NCI-H2029 treated with DMSO at 0.1 percent for 48 hours (cell line): Measurements from ENCODE around the gene HAO1.
"Not testable (repeated sequence)": the region's sequence is repeated elsewhere in the genome, so short reads cannot be mapped to it uniquely, and the experiment has no call there.

Experiments used
- DNase-seq: peaks from one replicate; lab custom pipeline; 2025; lab: John Stamatoyannopoulos, UW

The HAO1 gene

DNA sequence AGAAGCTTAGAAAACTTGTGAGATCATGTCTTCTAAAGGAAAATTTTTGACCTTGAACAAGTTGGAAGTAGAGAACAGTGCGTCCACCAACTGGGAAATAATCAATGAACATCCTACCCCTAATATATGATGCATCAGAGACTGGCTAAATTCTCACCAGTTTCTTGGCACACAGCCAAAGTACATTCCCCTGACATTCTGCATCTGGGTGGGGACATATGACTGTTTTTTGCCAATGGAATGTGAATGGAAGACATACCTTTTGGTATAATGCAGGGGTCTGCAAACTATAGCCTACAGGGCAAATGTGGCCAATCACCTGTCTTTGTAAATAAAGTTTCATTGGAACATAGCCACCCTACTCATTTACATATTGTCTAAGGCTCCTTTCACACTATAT, 84.7 kb downstream of the HAO1 start:
- no peak for DNase-seq

DNA sequence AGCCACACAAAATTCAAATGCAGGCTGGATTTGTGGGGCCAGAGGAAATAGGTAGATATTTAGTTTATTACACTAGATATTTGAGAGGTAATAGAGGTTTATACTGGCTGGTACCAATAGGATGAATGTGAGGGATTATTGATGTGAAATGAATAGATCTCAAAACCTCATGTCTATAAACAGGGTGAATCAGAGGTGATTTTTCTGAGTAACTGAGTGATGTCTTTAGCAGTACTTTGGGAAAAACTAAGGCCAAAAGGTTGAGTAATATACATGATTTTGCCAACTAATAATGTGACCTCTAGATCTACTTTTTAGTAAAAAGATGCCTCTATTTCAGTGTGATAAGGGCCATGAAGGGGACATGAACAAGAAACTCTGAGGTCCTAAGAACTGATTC, 86.8 kb downstream of the HAO1 start:
- no peak for DNase-seq

- DNase-seq = no peak
Measured at GRCh38 chr20:7850775-7851490, 89.3 kb downstream of the HAO1 start.

- DNase-seq = no peak
Measured at GRCh38 chr20:7849675-7850074, 90.6 kb downstream of the HAO1 start.

- no peak for DNase-seq
Measured at GRCh38 chr20:7848351-7848750, 91.9 kb downstream of the HAO1 start.

- no peak for DNase-seq
Measured at GRCh38 chr20:7843613-7844012, 96.6 kb downstream of the HAO1 start.

GRCh38 chr20:7841971-7842310, 98.3 kb downstream of the HAO1 start:
- DNase-seq = no peak

DNA sequence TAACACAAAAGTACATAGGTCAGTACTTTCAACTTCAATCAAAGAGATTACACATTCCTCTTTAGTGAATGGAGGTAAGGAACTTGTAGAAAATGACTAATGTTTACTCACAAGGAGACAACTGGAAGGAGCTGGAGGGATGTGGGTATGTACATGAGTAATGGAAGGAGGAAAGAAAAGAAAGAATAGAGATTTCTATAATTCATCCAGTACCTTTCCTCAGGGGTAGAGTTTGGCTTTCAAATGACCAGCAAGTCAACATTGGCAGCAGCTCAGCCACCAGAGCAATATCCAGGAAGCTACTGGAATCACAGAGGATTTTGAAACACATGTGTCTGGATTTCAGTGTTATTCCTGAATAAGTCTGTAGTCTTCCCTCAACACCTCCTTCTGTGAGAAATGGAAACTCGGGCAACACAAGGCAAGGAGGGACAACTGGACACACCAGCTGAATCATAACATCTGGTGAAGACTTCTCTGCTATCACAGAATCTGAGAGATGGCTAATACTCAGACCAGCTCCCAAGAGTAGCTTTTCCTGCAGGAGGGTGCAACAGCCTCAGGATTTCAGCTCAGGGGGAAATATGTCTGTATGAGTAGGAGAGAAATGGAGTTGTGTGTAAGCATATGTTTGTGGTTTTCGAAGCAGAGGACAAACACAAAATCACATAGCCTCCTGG, 98.8 kb downstream of the HAO1 start:
- DNase-seq = no peak

DNA sequence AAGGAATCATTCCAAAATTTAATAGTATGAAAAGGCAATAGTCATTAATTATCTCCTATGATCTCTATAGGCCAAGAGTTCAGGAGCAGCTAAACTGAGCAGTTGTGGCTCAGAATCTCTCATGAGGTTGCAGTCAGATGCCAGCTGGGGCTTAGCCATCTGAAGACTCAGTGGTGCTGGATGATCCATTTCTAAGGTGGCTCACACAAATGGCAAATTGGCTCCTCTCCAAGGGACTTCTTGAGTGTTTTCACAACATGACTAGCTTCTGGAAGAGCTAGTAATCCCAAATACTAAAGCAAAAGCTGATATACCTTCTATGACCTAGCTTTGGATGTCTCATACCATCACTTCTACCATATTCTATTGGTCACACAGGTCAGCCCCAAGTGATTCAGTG, 104.2 kb downstream of the HAO1 start:
- no peak for DNase-seq

- not testable (repeated sequence) for DNase-seq
Measured at GRCh38 chr20:7834441-7834840, 105.8 kb downstream of the HAO1 start.
